Tibial nerve (tissue), 4 donors: Measurements from ENCODE around the gene TMEM181.

Experiments
- CTCF ChIP-seq, 5 experiments: fragments of 200-600 bp in 3 of 5; fragments of 450-650 bp in 2 of 5; sonication (generic) in 3 of 5; IDR thresholded peaks; one replicate each; pipeline ENCODE4 v1.5.1; 2016 to 2019; ENCODE audit warnings: antibody characterized with exemption in 5 of 5, mild to moderate bottlenecking in 3 of 5, moderate library complexity in 2 of 5
- EP300 ChIP-seq, 2 donors: sonication (generic); formaldehyde crosslinking; IDR thresholded peaks; one replicate each; pipeline ENCODE4 v1.6.1; 2017; ENCODE audit warnings: antibody characterized with exemption in 2 of 2, mild to moderate bottlenecking in 1 of 2
- POLR2A ChIP-seq, 2 donors: fragments of 450-650 bp; IDR thresholded peaks; one replicate each; pipeline ENCODE4 v1.6.1; 2017; ENCODE audit warnings: antibody characterized with exemption in 2 of 2, mild to moderate bottlenecking in 2 of 2, moderate library complexity in 2 of 2

- TF ChIP-seq CTCF (IDR thresholded peaks at IDR 0.05) = no peak
- no peak for TF ChIP-seq POLR2A (IDR thresholded peaks at IDR 0.05)
- no peak for TF ChIP-seq EP300 (IDR thresholded peaks at IDR 0.05)
Measured at GRCh38 chr6:158677906-158678578, 118.2 kb downstream of the TMEM181 start.
